ENCODE measurements around the gene BCAM.

BCAM gene

DNA sequence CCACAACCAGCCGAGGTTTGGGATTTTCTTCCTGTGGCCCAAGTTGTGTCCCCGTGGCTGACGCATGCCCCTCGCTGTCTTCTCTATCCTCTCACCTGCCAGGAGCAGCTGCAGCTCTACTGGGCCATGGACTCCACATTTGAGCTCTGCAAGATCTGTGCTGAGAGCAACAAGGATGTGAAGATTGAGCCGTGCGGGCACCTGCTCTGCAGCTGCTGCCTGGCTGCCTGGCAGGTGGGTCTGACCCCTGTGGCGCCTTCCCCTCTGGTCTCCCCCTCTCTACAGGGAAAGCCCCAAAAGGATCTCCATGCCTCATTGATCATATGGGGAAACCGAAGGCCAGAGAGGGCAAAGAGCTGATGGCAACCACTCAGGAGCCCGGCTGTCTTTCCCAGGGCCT, 16.6 kb upstream of the BCAM start:
- DNase-seq, result no peak

DNA sequence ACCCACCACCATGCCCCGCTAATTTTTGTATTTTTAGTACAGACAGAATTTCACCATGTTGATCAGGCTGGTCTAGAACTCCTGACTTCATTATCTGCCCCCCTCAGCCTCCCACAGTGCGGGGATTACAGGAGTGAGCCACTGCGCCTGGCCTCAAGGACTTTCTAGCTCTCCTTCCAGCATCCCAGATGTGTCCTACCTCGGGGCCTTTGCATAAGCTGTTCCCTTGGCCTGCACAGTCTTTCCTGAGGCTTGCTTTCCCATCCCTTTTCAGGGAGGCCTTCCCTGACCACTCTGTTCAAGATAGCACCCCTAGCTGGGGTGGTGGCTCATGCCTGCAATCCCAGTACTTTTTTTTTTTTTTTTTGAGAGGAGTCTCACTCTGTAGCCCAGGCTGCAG, 14.3 kb upstream of the BCAM start:
- DNase-seq, result no peak

DNA sequence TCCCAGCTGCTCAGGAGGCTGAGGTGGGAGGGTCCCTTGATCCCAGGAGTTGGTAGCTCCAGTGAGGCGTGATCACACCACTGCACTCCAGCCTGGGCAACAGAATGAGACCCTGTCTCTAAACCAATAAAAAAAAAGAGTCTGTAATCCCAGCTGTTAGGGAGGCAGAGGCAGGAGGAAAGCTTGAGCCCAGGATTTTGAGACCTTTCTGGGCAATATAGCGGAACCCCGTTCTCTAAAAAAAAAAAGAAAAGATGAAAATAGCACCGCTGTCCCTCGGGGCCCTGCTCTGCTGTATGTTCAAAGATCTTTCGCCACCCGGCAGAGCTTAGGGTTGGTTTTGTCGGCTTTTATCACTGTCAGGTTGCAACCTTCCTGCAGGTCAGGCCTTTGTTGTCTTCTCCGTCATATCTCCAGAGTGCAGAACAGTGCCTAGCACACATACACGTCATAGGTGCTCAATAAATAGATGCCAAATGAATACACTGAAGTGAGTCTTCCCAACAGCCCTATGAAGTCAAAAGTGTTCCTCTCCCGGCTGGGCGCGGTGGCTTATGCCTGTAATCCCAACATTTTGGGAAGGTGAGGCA, 13.4 kb upstream of the BCAM start:
- DNase-seq, result no peak

DNA sequence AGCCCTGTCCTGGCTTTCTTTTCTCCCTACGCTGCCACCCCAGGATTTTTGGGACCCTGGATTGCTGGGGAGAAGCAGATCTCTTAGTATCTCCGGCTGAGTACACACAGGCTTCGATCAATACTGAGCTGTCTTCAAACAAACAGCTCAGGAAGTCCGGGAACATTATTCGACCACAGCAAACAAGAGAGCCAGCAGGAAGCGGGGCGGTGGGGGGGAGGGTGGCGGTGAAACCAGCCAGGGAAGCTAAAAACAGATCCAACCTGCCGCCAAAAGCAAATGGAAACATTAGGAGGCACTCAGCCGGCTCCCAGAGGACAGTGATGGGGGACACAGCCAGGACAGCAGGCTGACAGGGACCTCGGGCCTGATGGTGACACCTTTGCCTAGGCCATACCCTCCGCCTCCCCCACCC, 12.2 kb upstream of the BCAM start:
- DNase-seq, result no peak

DNA sequence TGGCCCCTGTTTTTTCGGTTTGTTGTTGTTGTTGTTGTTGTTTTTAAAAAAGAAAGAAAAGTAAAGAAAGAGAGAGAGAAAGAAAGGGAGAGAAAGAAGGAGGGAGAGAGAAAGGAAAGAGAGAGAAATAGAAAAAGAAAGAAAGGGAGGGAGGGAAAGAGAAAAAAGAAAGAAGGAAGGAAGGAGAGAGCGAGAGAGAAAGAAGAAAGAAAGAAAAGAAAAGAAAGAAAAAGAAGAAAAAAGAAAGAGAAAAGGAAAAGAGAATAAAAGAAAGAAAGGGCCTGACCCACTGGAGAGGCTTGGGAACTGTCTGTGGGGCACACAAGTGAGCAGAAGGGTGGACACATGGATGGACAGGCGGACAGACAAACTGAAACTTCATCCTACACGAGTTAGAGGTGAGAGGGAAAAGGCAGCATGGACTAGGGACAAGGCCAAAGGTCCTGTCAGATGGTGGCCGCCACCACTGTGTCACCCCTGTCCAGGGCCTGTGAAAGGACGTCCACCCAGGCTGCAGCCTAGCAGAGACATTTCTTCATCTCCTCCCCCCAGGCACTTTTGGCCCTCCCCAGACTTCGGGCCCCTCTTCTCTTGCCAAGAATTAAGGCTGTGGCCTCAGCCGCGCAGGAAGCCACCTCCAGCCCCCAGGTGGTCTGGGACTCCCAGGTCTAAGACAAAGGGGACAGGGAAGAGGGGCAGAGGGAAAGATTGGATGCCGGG, 9.1 kb upstream of the BCAM start:
- DNase-seq, result no peak

DNA sequence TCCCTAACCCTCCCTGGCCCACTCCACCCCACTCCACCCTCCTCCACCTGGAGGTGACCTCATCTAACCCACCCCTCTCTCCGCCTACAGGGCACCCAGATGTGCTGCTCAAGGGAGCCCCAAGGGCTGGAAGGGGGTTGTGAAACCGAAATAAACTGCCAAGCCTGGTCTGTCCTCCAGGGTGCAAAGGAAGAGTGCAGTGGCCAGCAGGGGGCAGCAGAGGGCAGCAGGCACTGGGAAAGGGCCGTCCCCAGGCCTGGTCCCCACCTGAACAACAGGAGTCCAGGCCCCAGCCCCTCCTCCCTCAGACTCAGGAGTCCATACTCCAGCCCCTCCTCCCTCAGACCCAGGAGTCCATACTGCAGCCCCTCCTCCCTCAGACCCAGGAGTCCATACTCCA, 8.4 kb upstream of the BCAM start:
- peak; percentile 88 for DNase-seq

DNA sequence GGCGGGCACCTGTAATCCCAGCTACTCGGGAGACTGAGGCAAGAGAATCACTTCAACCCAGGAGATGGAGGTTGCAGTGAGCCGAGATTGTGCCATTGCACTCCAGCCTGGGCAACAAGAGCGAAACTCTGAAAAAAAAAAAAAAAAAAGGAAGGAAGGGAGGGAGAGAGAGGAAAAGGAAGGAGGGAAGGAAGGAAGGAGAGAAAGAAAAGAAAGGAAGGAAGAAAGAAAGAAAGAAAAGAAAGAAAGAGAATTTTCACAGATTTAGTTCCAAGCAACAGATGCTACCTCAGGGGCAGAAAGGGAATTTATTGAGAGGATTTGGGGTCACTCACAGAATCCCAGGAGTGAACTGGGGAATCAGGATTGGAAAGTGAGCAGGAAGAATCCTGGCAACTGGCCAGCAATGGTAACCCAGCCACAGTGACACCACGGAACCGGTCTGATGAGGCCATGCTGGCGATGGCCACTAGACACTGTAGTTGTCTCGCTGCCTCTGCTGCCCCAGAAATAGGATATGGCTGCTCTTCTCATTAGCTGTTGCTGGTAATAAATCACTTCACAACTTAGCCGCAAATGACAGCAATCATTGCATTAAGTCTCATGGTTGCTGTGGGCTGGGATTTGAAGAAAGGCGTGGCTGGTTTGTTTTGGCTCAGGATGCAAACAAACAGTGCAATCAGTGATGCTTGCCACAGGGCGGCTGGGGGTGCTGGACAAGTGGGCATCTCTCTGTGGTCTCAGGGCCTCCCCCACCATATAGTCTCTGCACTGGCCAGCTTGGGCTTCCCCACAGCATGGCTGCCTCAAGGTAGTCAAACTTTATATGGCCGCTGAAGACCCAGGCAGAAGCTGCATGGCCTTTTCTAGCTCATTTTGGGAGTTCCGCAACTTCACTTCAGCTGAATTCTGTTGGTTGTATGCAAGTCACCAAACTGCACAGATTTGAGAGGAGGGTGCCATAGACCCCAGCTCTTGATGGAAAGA, 5.2 kb upstream of the BCAM start:
- DNase-seq, result no peak

DNA sequence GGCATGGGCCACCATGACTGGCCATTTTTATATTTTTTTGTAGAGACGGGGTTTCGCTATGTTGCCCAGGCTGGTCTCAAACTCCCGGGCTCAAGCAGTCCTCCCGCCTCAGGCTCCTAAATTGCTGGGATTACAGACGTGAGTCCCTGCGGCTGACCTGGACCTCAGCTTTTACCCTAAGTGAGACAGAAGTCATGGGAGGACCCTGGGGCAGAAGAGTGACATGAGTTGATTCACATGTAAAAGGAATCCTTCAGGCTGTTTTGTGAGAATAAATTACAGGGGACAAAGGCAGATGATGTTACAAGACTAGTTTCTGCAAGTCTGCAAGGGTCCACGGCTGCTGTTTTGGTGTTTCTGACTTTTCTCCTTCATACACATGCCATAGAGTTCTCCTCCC, 2.6 kb upstream of the BCAM start:
- no peak for DNase-seq

DNA sequence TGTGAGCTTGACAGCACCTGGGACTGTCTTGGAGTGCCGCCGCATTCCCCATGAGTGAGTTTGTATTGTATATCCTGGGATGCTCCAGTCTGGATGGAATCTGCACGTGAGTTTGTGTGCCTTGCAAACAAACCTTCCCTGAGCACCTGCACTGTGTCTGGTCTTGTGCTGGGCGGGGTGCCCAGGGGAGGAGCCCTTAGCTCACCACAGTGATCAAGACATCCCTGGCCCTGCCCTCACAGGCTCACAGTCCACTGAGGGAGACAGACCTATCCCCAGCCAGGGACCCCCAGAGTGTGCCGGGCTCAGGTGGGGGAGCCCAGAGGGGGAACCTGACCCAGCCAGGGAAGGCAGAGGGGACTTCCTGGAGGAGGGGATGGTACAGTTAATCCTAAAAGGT, 1.7 kb upstream of the BCAM start:
- DNase-seq, result no peak

DNA sequence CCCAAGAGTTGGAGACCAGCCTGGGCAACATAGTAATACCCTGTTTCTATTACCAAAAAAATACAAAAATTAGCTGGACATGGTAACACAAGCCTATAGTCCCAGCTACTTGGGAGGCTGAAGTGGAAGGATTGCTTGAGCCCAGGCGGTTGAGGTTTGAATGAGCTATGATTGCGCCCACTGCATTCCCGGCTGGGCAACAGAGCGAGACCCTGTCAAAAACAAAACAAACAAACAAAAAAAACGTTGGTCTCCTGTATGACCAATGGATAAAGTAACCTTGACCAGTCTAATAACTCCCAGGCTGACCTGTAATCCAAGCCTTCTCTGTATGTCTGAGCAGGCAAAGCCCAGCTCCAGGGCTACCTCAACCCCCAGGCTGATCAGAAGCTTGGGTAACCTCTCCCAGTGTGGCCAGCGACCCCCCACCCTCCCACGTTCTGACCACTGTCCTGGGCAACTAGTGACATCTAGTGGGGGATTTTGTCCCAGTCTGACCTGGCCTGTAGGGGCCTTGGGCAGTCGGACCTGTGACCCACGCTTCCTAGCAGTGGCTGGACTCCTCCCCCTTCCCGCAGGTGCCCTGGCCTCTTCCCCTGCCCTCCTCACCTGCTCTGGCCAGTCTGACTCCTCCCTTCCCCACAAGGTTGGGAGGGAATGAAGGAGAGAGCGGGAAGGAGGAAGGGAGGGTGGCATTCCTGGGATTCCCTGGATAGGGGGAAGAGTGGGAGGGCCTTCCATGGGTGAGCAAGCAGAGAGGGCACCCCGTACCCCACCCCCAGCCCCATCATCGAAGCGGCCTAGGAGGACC, 1.0 kb upstream of the BCAM start:
- DNase-seq, result no peak

DNA sequence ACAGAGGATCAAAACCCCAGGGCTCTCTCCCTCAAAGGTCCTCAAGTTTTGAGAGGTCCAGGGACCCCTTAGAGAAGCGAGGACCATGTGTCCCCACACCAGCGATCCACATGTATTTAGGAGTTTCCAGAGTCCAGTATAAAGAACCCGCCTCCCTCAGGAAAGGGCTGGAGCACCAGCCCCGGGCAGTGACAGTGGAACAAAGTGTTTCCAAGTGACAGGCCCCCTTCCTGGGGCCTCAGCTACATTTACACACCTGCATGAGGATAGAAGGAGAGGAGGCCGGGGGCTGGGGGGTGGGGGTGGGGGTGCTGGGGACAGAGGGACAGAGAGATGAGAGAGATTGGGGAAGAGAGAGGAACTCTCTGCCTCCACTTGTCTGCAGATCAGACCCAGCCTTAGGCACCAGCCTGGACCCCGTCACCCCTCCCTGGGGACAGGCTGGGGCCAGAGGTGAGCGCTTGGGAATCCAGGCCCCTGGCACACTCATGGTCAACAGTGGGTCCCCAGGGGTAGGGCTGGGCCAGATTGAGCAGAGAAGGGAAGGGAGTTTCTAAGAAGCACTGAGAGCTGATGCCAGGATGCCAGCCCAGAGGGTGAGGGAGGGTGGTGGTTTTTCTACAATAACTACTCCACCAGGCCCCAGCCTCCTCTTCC, 802 bp downstream of the BCAM start:
- DNase-seq, result no peak

DNA sequence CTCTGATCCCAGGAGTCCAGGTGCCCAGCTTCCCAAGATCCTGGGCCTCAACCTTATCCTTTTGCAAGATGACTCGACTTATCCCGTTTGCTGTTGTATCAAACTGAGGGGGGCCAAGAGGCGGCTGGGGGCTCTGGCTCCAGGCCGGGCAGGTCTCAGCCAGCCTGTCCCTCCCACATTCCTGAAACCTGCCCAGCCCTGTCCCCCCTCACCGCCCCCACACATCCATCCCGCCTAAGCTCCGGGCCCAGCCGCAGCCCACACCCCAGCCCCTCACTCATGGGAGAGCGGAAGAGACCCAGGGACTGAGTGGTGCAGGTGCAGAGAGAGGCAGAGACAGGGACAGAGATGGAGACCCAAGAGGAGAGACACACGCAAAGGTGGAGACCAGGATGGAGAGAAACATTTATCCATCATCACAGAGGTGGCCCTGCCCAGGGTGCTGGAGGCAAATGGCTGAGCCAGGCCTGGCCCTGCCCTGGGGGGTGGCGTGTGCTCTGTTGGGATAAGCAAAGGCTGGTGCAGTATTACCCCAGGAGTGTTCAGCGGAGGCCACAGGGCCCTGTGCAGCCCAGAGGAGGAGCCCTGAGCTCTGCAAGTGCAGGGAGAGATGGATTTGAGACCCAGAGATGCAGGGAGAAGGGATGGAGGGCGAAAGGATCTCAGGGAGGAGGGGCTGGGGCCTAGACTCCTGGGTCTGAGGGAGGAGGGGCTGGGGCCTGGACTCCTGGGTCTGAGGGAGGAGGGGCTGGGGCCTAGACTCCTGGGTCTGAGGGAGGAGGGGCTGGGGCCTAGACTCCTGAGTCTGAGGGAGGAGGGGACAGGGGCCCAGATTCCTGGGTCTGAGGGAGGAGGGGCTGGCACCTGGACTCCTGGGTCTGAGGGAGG, 1.6 kb downstream of the BCAM start:
- DNase-seq, result no peak

DNA sequence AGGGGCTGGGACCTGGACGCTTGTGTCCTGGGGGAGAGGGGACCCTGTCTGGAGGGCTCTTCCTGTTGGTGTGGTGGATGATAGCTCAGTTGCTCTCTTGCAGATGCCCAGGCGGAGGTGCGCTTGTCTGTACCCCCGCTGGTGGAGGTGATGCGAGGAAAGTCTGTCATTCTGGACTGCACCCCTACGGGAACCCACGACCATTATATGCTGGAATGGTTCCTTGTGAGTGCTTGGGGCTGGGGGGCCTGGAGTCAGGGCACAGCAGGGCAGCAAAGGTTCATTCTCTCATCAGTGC, 2.2 kb downstream of the BCAM start:
- no peak for DNase-seq

DNA sequence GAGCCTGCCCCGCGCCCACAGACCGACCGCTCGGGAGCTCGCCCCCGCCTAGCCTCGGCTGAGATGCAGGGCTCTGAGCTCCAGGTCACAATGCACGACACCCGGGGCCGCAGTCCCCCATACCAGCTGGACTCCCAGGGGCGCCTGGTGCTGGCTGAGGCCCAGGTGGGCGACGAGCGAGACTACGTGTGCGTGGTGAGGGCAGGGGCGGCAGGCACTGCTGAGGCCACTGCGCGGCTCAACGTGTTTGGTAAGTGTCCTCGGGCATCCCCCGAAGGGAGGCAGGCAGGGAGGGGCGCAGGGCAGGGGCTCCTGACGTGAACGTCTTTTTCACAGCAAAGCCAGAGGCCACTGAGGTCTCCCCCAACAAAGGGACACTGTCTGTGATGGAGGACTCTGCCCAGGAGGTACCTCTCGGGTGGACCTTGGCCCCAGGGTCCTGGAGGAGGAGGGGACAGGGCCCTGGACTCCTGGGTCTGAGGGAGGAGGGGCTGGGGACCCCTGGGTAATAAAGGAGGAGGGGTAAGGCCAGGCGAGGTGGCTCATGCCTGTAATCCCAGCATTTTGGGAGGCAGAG, 3.3 kb downstream of the BCAM start:
- no peak for DNase-seq

DNA sequence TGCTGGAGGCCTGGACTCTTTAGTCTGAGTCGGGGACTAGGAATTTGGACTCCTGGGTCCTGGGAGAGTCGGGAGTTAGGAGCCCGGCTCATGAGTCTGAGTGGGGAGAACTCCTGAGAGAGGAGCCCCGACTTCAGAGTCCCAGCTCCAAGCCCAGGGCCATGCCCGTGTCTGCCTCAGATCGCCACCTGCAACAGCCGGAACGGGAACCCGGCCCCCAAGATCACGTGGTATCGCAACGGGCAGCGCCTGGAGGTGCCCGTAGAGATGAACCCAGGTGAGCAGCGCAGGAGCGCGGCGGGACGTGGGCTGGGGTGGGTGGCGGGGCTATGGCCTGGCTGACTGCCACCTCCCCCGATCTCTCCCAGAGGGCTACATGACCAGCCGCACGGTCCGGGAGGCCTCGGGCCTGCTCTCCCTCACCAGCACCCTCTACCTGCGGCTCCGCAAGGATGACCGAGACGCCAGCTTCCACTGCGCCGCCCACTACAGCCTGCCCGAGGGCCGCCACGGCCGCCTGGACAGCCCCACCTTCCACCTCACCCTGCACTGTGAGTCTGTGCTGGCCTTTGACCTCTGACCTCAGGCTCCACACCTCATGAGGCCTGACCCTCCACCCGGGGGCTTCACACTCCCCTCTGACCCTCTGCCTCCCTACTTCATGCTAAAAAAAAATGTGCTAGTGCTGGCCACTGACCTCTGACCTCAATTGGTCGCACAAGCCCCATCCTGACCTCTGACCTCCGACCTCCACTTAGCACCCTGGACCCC, 4.4 kb downstream of the BCAM start:
- no peak for DNase-seq

DNA sequence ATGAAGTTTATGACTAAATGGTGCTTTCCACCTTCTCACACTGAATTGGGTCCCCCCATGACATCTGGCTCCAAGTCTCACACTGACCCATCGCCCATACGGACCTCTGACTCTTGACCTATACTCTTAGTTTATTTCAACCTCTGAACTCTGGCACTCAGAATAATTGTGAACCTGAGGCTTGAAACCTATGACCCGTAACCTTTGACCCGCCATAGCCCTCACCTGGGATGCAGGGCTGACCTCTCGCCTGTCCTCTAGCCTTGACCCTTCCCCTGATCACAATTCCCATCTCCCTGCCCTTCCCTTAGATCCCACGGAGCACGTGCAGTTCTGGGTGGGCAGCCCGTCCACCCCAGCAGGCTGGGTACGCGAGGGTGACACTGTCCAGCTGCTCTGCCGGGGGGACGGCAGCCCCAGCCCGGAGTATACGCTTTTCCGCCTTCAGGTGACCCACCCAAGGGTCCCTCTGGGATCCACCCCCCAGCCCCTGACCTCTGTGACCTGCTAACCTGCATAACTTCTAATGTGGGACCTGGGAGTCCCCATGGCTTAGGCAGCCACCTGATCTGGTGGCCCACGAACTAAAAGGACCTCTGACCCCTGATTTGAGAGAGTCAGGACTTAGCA, 5.1 kb downstream of the BCAM start:
- no peak for DNase-seq

DNA sequence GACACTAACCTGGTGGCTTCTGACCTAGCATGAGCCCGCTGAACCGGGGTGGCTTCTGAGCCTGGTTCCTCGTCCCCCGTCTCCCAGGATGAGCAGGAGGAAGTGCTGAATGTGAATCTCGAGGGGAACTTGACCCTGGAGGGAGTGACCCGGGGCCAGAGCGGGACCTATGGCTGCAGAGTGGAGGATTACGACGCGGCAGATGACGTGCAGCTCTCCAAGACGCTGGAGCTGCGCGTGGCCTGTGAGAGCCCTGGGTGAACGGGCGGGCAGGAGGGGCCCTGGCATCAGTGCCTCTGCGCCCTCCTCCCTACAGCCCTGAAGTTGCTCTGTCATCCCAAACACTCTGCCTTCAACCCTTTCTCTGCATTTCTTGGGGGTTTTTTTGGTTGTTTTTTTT, 5.6 kb downstream of the BCAM start:
- DNase-seq, result no peak

DNA sequence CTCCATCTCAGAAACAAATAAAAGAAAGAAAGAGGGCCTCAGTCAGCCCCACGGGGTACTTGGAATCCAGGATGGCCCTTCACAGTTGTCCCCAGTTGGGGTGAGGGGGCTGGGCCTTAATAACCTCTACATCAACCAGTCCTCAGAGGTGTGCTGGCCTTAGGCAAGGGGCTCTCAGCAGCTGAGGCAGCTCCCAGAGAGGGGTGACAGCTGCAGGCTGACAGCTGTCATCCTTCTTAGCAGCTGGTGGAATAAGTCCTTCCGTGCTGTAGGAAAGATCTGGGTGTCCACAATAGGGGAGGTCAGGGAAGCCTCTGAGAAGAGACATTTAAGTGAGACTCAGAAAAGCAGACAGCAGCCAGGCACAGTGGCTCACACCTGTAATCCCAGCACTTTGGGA, 7.4 kb downstream of the BCAM start:
- DNase-seq, result no peak

DNA sequence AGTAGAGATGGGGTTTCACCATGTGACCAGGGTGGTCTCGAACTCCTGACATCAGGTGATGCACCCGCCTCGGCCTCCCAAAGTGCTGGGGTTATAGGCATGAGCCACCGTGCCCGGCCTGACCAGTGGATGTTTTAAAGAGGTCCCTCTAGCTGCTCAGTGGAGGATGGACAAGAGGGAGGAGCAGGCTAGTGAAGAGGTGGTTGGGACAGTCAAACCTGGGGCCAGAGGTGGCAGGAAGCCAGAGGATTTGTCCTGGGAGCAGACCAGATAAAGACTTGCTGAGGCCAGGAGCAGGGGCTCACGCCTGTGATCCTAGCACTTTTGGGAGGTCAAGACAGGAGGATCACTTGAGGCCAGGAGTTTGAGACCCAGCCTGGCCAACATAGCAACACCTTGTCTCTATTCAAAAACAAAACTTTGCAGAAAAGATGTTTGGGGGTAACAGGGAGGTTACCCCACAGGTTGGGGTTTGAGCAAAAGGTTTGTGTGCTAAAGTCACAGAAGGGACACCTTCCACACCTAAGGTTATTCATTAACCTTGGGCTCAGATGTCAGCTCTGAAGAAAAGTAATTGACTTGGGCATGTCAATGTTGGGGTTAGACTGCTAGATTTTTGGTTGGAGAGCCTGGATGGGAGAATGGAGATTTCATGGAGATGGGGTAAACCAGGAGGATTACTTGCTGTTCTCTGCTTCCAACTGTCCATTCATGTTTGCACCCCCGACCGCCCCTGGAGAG, 9.0 kb downstream of the BCAM start:
- DNase-seq, result no peak

Measured in T-helper 9 cell (primary cell).